ENCODE data around the gene GLI3. TPM values are rescaled to one million over a fixed set of nuclear protein-coding genes. Genes with fewer than 3 reads are reported as not detected.

GLI3 gene
- total and polyA plus RNA-seq, 2 of the 4 experiments (the other 2 are of a cell fraction) = 1.3 to 3.9 TPM

- Histone ChIP-seq H3K18ac (ENCODE audit: low read depth, low read length) (no peak overlapping the region), H3K4ac (ENCODE audit: low read depth, low read length) (no peak overlapping the region), H3K79me1 (ENCODE audit: low read depth in 1 of 2, low read length in 2 of 2) (peaks cover 7 to 14% of the 10 kb centered on the region in 2 experiments; a peak in 3 of 4 replicates), H2BK15ac (ENCODE audit: low read depth, low read length) (no peak overlapping the region), H4K91ac (ENCODE audit: insufficient read depth, low read depth, low read length) (no peak overlapping the region), H2AK5ac (ENCODE audit: low read depth, low read length) (no peak overlapping the region), H3K9me3 (ENCODE audit: control insufficient read depth, insufficient read depth, low read length) (no peaks in the 10 kb centered on the region), H3K9me1 (ENCODE audit: insufficient read depth, low read length) (0 out of 2 replicates have a peak, but pooled peaks cover 4% of the 10 kb centered on the region), H2AK9ac (replicated peaks; ENCODE audit: low read depth, low read length, poor library complexity) (no peak overlapping the region), H2AFZ (replicated peaks; ENCODE audit: low read length, poor library complexity) (no peak overlapping the region), H3K27me3 (ENCODE audit: control insufficient read depth, insufficient read depth, low read length) (no peaks in the 10 kb centered on the region), H2BK5ac (ENCODE audit: low read depth, low read length, poor library complexity, severe bottlenecking) (no peak overlapping the region), H3K9ac (ENCODE audit: low read depth, low read length) (no peak overlapping the region), H3K4me1 (ENCODE audit: control insufficient read depth, insufficient read depth, low read length) (peaks cover 5% of the 10 kb centered on the region; the same call in 1 of the 2 replicates), H3K56ac (ENCODE audit: extremely low read depth, insufficient read depth, low read length) (no peak overlapping the region), H4K5ac (ENCODE audit: low read depth, low read length) (no peak overlapping the region), H3K4me2 (ENCODE audit: low read depth, low read length) (no peak overlapping the region), H4K8ac (ENCODE audit: low read depth in 2 of 2, low read length in 2 of 2) (no peak overlapping the region), H3K14ac (replicated peaks; ENCODE audit: low read depth, low read length) (no peak overlapping the region), H4K20me1 (ENCODE audit: insufficient read depth, low read length) (peaks cover 11% of the 10 kb centered on the region; the same call in 1 of the 2 replicates), H3K4me3 (ENCODE audit: insufficient read depth, low read depth, low read length) (no peak overlapping the region), H2BK120ac (ENCODE audit: low read depth, low read length) (no peak overlapping the region), H3K27ac (ENCODE audit: insufficient read depth, low read length) (no peak overlapping the region), H2BK20ac (ENCODE audit: low read depth, low read length) (no peak overlapping the region), H3K36me3 (ENCODE audit: control insufficient read depth, insufficient read depth, low read length) (peaks cover 3% of the 10 kb centered on the region; the same call in 1 of the 2 replicates), H3K23ac (ENCODE audit: low read depth, low read length) (no peak overlapping the region)
- dilution Hi-C loops (cut with HindIII; ENCODE audit: low sequenced_read_pairs, unreplicated experiment) = no loop called here
- no TSS peak for BruUV-seq (replicated peaks)
- TF ChIP-seq NFE2L2 (IDR thresholded peaks at IDR 0.05; ENCODE audit: low read depth, low read length) (no peak), MAFK (IDR thresholded peaks at IDR 0.05; ENCODE audit: low read depth, low read length) (no peak), MAZ (IDR thresholded peaks at IDR 0.05; ENCODE audit: borderline replicate concordance, low read depth, low read length) (no peak), FOS (IDR thresholded peaks at IDR 0.05; ENCODE audit: low read depth, low read length) (no peak), MXI1 (IDR thresholded peaks at IDR 0.05; ENCODE audit: borderline replicate concordance, low read depth, low read length) (no peak)
- TF ChIP-seq, protein P1, sequence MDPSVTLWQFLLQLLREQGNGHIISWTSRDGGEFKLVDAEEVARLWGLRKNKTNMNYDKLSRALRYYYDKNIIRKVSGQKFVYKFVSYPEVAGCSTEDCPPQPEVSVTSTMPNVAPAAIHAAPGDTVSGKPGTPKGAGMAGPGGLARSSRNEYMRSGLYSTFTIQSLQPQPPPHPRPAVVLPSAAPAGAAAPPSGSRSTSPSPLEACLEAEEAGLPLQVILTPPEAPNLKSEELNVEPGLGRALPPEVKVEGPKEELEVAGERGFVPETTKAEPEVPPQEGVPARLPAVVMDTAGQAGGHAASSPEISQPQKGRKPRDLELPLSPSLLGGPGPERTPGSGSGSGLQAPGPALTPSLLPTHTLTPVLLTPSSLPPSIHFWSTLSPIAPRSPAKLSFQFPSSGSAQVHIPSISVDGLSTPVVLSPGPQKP (IDR thresholded peaks at IDR 0.05; ENCODE audit: borderline replicate concordance, low read depth, low read length) = no peak
- TF ChIP-seq, protein P2, sequence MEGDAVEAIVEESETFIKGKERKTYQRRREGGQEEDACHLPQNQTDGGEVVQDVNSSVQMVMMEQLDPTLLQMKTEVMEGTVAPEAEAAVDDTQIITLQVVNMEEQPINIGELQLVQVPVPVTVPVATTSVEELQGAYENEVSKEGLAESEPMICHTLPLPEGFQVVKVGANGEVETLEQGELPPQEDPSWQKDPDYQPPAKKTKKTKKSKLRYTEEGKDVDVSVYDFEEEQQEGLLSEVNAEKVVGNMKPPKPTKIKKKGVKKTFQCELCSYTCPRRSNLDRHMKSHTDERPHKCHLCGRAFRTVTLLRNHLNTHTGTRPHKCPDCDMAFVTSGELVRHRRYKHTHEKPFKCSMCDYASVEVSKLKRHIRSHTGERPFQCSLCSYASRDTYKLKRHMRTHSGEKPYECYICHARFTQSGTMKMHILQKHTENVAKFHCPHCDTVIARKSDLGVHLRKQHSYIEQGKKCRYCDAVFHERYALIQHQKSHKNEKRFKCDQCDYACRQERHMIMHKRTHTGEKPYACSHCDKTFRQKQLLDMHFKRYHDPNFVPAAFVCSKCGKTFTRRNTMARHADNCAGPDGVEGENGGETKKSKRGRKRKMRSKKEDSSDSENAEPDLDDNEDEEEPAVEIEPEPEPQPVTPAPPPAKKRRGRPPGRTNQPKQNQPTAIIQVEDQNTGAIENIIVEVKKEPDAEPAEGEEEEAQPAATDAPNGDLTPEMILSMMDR (conservative IDR thresholded peaks at IDR 0.05; ENCODE audit: low read depth, low read length) = no peak
- intact Hi-C loops (cut with micrococcal nuclease) = no loop called here
- in situ Hi-C loops (cut with MboI; ENCODE audit: low sequenced_read_pairs) = no loop called here
- ChIA-PET POLR2A (ENCODE audit: unreplicated experiment) (no interaction called here), CTCF (no interaction called here)
- DNase-seq = peak; percentile 53
- ATAC-seq (ENCODE audit: low read depth) = peak; percentile 62
- WGBS, 2 experiments (ENCODE audit: extremely low coverage in 2 of 2, insufficient read length in 1 of 2) = no CpG with 5 or more reads among the region's 4 CpGs
Measured at GRCh38 chr7:42137941-42138340, 99.1 kb downstream of the GLI3 start.

All from IMR-90 (cell line).